CD14-positive monocyte (primary cell): ENCODE data around the gene DHTKD1. TPM values are rescaled to one million over a fixed set of nuclear protein-coding genes. Genes with fewer than 3 reads are reported as not detected.
A peak's percentile ranks its signal among the peaks of the same experiment; 100 is the strongest.

Source experiments
- DNase-seq, 3 donors: peaks; one replicate each; pipeline ENCODE4 v3.0.0-alpha.2; 2011 to 2022
- H2AFZ ChIP-seq: 2 replicates; pipeline ENCODE4 v1.6.0; 2012; ENCODE audit warnings: mild to moderate bottlenecking, low read depth, low read length, inconsistent platforms; ENCODE audit not compliant: insufficient read depth, poor library complexity, severe bottlenecking
- H3K27ac ChIP-seq, 2 donors: 1 replicate in 1 of 2; 2 replicates in 1 of 2; pipeline ENCODE4 v1.5.1; 2012 to 2013; ENCODE audit warnings: low read length in 2 of 2, control low read depth in 1 of 2, inconsistent platforms in 1 of 2, low read depth in 1 of 2, mild to moderate bottlenecking in 1 of 2
- H3K27me3 ChIP-seq, 2 donors: one replicate each; pipeline versions ENCODE4 v1.6.0 to v1.6.1; 2011 to 2013; ENCODE audit warnings: low read length in 2 of 2; ENCODE audit not compliant: control insufficient read depth in 2 of 2, insufficient read depth in 2 of 2
- H3K36me3 ChIP-seq, 2 donors: replicated peaks in 1 of 2; 1 replicate in 1 of 2; 2 replicates in 1 of 2; pipeline versions ENCODE4 v1.5.1 to v1.6.1; 2012 to 2013; ENCODE audit warnings: low read length in 2 of 2, control low read depth in 1 of 2, inconsistent platforms in 1 of 2, mild to moderate bottlenecking in 1 of 2; ENCODE audit not compliant: insufficient read depth in 2 of 2, control insufficient read depth in 1 of 2
- H3K4me1 ChIP-seq, 2 donors: 1 replicate in 1 of 2; 2 replicates in 1 of 2; pipeline versions ENCODE4 v1.5.1 to v1.6.1; 2012 to 2013; ENCODE audit warnings: low read length in 2 of 2, control low read depth in 1 of 2, inconsistent platforms in 1 of 2, mild to moderate bottlenecking in 1 of 2, moderate library complexity in 1 of 2; ENCODE audit not compliant: insufficient read depth in 2 of 2, control insufficient read depth in 1 of 2
- H3K4me2 ChIP-seq: replicated peaks from 2 replicates; pipeline ENCODE3; 2012; ENCODE audit warnings: low read length, moderate library complexity, mild to moderate bottlenecking; ENCODE audit not compliant: poor library complexity, severe bottlenecking; ENCODE audit errors: extremely low read depth
- H3K4me3 ChIP-seq, 3 experiments: fragments of 200-600 bp in 1 of 3; sonication (generic) in 1 of 3; replicated peaks in 1 of 3; 1 replicate in 2 of 3; 2 replicates in 1 of 3; pipeline ENCODE4 v1.5.1; 2011 to 2013; ENCODE audit warnings: low read length in 3 of 3, mild to moderate bottlenecking in 3 of 3, control low read depth in 2 of 3, low read depth in 2 of 3, inconsistent platforms in 1 of 3, moderate library complexity in 1 of 3
- H3K79me2 ChIP-seq: 2 replicates; pipeline ENCODE4 v1.6.0; 2012; ENCODE audit warnings: mild to moderate bottlenecking, control low read depth, inconsistent platforms, low read length, moderate library complexity; ENCODE audit not compliant: insufficient read depth
- H3K9ac ChIP-seq: 2 replicates; pipeline ENCODE4 v1.6.0; 2017; ENCODE audit warnings: low read length, mild to moderate bottlenecking; ENCODE audit not compliant: insufficient read depth, poor library complexity, severe bottlenecking
- H3K9me3 ChIP-seq, 2 donors: replicated peaks in 1 of 2; 1 replicate in 1 of 2; 2 replicates in 1 of 2; pipeline versions ENCODE4 v1.5.1 to v1.6.1; 2012 to 2013; ENCODE audit warnings: low read length in 2 of 2, control low read depth in 1 of 2; ENCODE audit not compliant: control insufficient read depth in 1 of 2, insufficient read depth in 1 of 2
- H4K20me1 ChIP-seq: 2 replicates; pipeline ENCODE4 v1.6.0; 2012; ENCODE audit warnings: mild to moderate bottlenecking, low read length, control low read depth, moderate library complexity; ENCODE audit not compliant: insufficient read depth
- H3K27ac Mint-ChIP-seq, 7 donors: one replicate each; pipeline ENCODE4 v1.8.0; 2020; ENCODE audit warnings: mild to moderate bottlenecking in 7 of 7, mixed read lengths in 7 of 7, moderate library complexity in 6 of 7, inconsistent platforms in 2 of 7
- H3K27me3 Mint-ChIP-seq, 3 donors: one replicate each; pipeline ENCODE4 v1.8.0; 2021 to 2022; ENCODE audit warnings: low read depth in 3 of 3, mild to moderate bottlenecking in 3 of 3, mixed read lengths in 3 of 3, moderate library complexity in 3 of 3, inconsistent platforms in 1 of 3
- H3K36me3 Mint-ChIP-seq, 2 donors: one replicate each; pipeline ENCODE4 v1.8.0; 2020; ENCODE audit warnings: mixed read lengths in 2 of 2, inconsistent platforms in 1 of 2, mild to moderate bottlenecking in 1 of 2
- H3K4me1 Mint-ChIP-seq: one replicate; pipeline ENCODE4 v1.8.0; 2020; ENCODE audit warnings: mild to moderate bottlenecking, mixed read lengths
- H3K4me3 Mint-ChIP-seq, 2 donors: one replicate each; pipeline ENCODE4 v1.8.0; 2020; ENCODE audit warnings: mild to moderate bottlenecking in 2 of 2, mixed read lengths in 2 of 2, moderate library complexity in 1 of 2
- H3K9me3 Mint-ChIP-seq, 7 donors: one replicate each; pipeline ENCODE4 v1.8.0; 2020 to 2022; ENCODE audit warnings: mixed read lengths in 7 of 7, mild to moderate bottlenecking in 6 of 7, moderate library complexity in 6 of 7, inconsistent platforms in 2 of 7
- CTCF ChIP-seq: fragments of 200-600 bp; IDR thresholded peaks from one replicate; pipeline ENCODE4 v1.8.0; 2022; ENCODE audit warnings: antibody characterized with exemption, mild to moderate bottlenecking
- WGBS: methylation state at CpG from one replicate; pipeline ENCODE4 v1.1.5; 2013; ENCODE audit warnings: missing lambda C conversion rate; ENCODE audit not compliant: insufficient coverage; 5-methylcytosine and 5-hydroxymethylcytosine counted together
- intact Hi-C, 2 donors: fragments of 100-400 bp; cut with micrococcal nuclease; formaldehyde crosslinking; loops; one replicate each; pipeline versions ENCODE4 v1.15.0 to v1.15.1; 2023
- polyA plus RNA-seq, 3 donors: library from polyadenylated mRNA; depleted of rRNA in 1 of 3; unstranded in 2 of 3; stranded (reverse) in 1 of 3; fragments of 300-500 nt in 2 of 3; fragments of >200 nt in 1 of 3; fragmentation: Illumina TruSeq in 2 of 3; gene quantifications; 1 replicate in 2 of 3; 2 replicates in 1 of 3; pipeline ENCODE4 v1.2.3, GENCODE V29; 2012 to 2021

DHTKD1 gene
- polyA plus RNA-seq, 3 donors, result 7.0 to 12.1 (median 11.2) TPM

GRCh38 chr10:12103802-12104201 lies 35.0 kb downstream of the DHTKD1 start:
- 53% methylated on average over 2 of the region's 4 CpGs for WGBS
- no peak overlapping the region for H3K9ac ChIP-seq
- H3K27me3 ChIP-seq, result no peaks in the 10 kb centered on the region
- peaks cover 5 to 19% of the 10 kb centered on the region in 2 donors for H3K4me1 ChIP-seq
- H3K36me3 Mint-ChIP-seq, result peaks cover 69 to 70% of the 10 kb centered on the region in 2 donors
- peak overlapping the region in 3 of 7 donors; percentile 11 to 49 (median 15) for H3K27ac Mint-ChIP-seq
- H3K27me3 Mint-ChIP-seq, result peaks cover 0 to 2% (median 0%) of the 10 kb centered on the region in 3 donors
- H3K79me2 ChIP-seq, result no peaks in the 10 kb centered on the region
- H3K27ac ChIP-seq, result no peak overlapping the region
- H3K9me3 ChIP-seq, result no peaks in the 10 kb centered on the region
- H3K4me2 ChIP-seq, result no peak overlapping the region
- peaks cover 0 to 2% (median 0%) of the 10 kb centered on the region in 7 donors for H3K9me3 Mint-ChIP-seq
- no peak overlapping the region for H2AFZ ChIP-seq
- TF ChIP-seq CTCF, result no peak
- H3K4me1 Mint-ChIP-seq, result peaks cover 19% of the 10 kb centered on the region
- no peak for DNase-seq
- intact Hi-C loops, result no loop called here
- no peaks in the 10 kb centered on the region for H4K20me1 ChIP-seq
- no peak overlapping the region for H3K4me3 ChIP-seq
- H3K4me3 Mint-ChIP-seq, result no peak overlapping the region
- H3K36me3 ChIP-seq, result peaks cover 39 to 80% of the 10 kb centered on the region in 2 donors

- intact Hi-C loops, result no loop called here
- no peak overlapping the region for H3K4me3 ChIP-seq
- Mint-ChIP-seq H3K36me3 (peaks cover 62 to 73% of the 10 kb centered on the region in 2 donors), H3K4me3 (no peak overlapping the region), H3K4me1 (peaks cover 26% of the 10 kb centered on the region), H3K27me3 (peaks cover 0 to 2% (median 0%) of the 10 kb centered on the region in 3 donors), H3K9me3 (peaks cover 0 to 2% (median 0%) of the 10 kb centered on the region in 7 donors), H3K27ac (no peak overlapping the region)
- H3K79me2 ChIP-seq, result no peaks in the 10 kb centered on the region
- H3K9ac ChIP-seq, result no peak overlapping the region
- no peak overlapping the region for H3K4me2 ChIP-seq
- no peaks in the 10 kb centered on the region for H3K9me3 ChIP-seq
- no peak for TF ChIP-seq CTCF
- 95% methylated on average over 10 of the region's 14 CpGs for WGBS
- H2AFZ ChIP-seq, result no peak overlapping the region
- H4K20me1 ChIP-seq, result no peaks in the 10 kb centered on the region
- H3K4me1 ChIP-seq, result peaks cover 18 to 20% of the 10 kb centered on the region in 2 donors
- peaks cover 34 to 74% of the 10 kb centered on the region in 2 donors for H3K36me3 ChIP-seq
- H3K27ac ChIP-seq, result no peak overlapping the region
- no peaks in the 10 kb centered on the region for H3K27me3 ChIP-seq
- no peak for DNase-seq
Observed at GRCh38 chr10:12107781-12108180, 39.0 kb downstream of the DHTKD1 start.
